SU-DHL-6 (cell line): ENCODE results near the gene PHF14.
"Not testable (repeated sequence)": the region's sequence is repeated elsewhere in the genome, so short reads cannot be mapped to it uniquely, and the experiment has no call there.

Source experiments
- H2AFZ ChIP-seq: fragments of 200-600 bp; sonication (generic); 2 replicates; pipeline ENCODE4 v1.6.1; 2014; ENCODE audit warnings: low read depth, mild to moderate bottlenecking, moderate library complexity, mixed read lengths, antibody characterized with exemption, low read length; ENCODE audit not compliant: severe bottlenecking
- H3F3A ChIP-seq: fragments of 200-600 bp; shearing (Covaris generic); 2 replicates; pipeline ENCODE4 v1.6.0; 2016; ENCODE audit warnings: antibody characterized with exemption, mild to moderate bottlenecking; ENCODE audit not compliant: insufficient read depth
- H3K27ac ChIP-seq: fragments of 200-600 bp; sonication (generic); 2 replicates; pipeline ENCODE4 v1.5.1; 2016; ENCODE audit warnings: low read depth, mild to moderate bottlenecking, low read length, moderate library complexity, mixed read lengths
- H3K27me3 ChIP-seq: fragments of 200-600 bp; sonication (generic), shearing (Covaris generic); 2 replicates; pipeline ENCODE4 v1.6.0; 2014; ENCODE audit warnings: mild to moderate bottlenecking, low read length
- H3K36me3 ChIP-seq: fragments of 200-600 bp; sonication (generic); 2 replicates; pipeline ENCODE4 v1.6.1; 2014; ENCODE audit warnings: mild to moderate bottlenecking, low read length, mixed read lengths
- H3K4me2 ChIP-seq: fragments of 300-600, 200-600 bp; shearing (Covaris generic), sonication (generic); 2 replicates; pipeline ENCODE4 v1.6.0; 2014; ENCODE audit warnings: low read length, low read depth, mild to moderate bottlenecking; ENCODE audit not compliant: poor library complexity, severe bottlenecking
- H3K4me3 ChIP-seq: fragments of 200-600 bp; sonication (generic); 2 replicates; pipeline ENCODE4 v1.5.1; 2014; ENCODE audit warnings: antibody characterized with exemption, low read length, mild to moderate bottlenecking, mixed read lengths; ENCODE audit not compliant: insufficient read depth, poor library complexity, severe bottlenecking
- H3K79me2 ChIP-seq: fragments of 200-600 bp; sonication (generic); 2 replicates; pipeline ENCODE4 v1.6.1; 2014; ENCODE audit warnings: mild to moderate bottlenecking, low read length, moderate library complexity; ENCODE audit not compliant: insufficient read depth
- H3K9ac ChIP-seq: fragments of 200-600 bp; sonication (generic); 2 replicates; pipeline ENCODE4 v1.7.0; 2014; ENCODE audit warnings: mild to moderate bottlenecking, low read length
- H3K9me2 ChIP-seq: fragments of 200-600 bp; sonication (generic); replicated peaks from 2 replicates; pipeline ENCODE4 v1.6.1; 2014; ENCODE audit warnings: low read length; ENCODE audit not compliant: insufficient read depth
- H3K9me3 ChIP-seq: fragments of 200-600 bp; sonication (generic); 2 replicates; pipeline ENCODE4 v1.6.1; 2014; ENCODE audit warnings: low read length, mixed read lengths; ENCODE audit not compliant: insufficient read depth
- H4K20me1 ChIP-seq: fragments of 200-600 bp; sonication (generic); 2 replicates; pipeline ENCODE4 v1.6.1; 2014; ENCODE audit warnings: low read depth, mild to moderate bottlenecking, antibody characterized with exemption, low read length, moderate library complexity, mixed read lengths
- EZH2phosphoT487 ChIP-seq: fragments of 200-600 bp; sonication (generic), shearing (Covaris generic); conservative IDR thresholded peaks from 2 replicates; pipeline ENCODE4 v1.6.1; 2018; ENCODE audit warnings: mild to moderate bottlenecking, antibody characterized with exemption, low read length, moderate library complexity, mixed read lengths
- TF ChIP-seq, protein P1 (sequence below): fragments of 200-600 bp; sonication (generic); IDR thresholded peaks from one replicate; pipeline ENCODE4 v1.5.1; 2017; ENCODE audit warnings: antibody characterized with exemption, mild to moderate bottlenecking, low read length, moderate library complexity; ENCODE audit not compliant: insufficient read depth, poor library complexity, severe bottlenecking

The PHF14 gene, protein sequence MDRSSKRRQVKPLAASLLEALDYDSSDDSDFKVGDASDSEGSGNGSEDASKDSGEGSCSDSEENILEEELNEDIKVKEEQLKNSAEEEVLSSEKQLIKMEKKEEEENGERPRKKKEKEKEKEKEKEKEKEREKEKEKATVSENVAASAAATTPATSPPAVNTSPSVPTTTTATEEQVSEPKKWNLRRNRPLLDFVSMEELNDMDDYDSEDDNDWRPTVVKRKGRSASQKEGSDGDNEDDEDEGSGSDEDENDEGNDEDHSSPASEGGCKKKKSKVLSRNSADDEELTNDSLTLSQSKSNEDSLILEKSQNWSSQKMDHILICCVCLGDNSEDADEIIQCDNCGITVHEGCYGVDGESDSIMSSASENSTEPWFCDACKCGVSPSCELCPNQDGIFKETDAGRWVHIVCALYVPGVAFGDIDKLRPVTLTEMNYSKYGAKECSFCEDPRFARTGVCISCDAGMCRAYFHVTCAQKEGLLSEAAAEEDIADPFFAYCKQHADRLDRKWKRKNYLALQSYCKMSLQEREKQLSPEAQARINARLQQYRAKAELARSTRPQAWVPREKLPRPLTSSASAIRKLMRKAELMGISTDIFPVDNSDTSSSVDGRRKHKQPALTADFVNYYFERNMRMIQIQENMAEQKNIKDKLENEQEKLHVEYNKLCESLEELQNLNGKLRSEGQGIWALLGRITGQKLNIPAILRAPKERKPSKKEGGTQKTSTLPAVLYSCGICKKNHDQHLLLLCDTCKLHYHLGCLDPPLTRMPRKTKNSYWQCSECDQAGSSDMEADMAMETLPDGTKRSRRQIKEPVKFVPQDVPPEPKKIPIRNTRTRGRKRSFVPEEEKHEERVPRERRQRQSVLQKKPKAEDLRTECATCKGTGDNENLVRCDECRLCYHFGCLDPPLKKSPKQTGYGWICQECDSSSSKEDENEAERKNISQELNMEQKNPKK

DNA sequence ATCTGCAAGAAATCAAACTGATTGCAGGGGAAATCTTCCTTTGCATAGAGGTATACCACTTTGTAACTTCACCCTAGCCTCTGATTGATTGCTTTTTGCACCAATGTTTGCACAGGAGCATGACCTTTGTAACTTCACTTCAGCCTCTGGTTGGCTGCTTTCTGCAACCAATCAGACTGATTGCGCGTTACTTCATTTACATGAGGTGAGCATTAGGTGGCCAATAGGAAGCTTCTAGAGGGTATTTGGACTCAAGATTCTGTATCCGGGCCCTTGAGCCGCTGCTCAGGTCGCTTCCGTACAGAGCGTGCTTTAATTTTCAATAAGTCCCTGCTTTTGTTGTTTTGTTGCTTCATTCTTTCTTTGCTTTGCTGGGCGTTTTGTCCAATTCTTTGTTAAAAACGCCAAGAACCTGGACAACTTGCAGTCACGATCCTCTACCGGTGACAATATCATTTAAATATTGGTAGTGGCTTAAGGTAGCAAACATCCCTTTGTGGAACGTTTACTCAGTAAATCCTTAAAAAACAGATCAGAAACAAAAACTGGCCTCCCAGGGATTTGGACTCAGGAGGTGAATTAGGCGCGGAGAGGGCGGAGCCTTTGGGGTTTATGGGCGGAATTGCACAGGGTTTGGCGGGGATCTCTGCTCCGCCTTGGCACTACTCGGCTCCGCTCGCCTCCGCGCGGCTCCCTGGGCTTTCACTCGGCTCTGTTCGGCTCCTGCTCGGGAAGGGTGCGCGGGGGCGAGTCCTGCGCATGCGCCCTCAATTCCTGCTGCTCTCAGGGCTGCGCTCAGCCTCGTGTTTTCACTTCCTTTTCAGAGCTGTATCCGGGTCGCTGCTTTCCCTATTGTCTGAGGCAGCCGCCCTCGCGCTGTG, at the start of gene PHF14:
TSS of gene PHF14 (plus strand) at position 812 of the 881 bp plus-strand sequence. CDS start 452 bp downstream, outside the sequence.
- no peaks in the 10 kb centered on the region for H3K27me3 ChIP-seq
- H3F3A ChIP-seq = peaks cover 30% of the 10 kb centered on the region
- TF ChIP-seq, protein P1, sequence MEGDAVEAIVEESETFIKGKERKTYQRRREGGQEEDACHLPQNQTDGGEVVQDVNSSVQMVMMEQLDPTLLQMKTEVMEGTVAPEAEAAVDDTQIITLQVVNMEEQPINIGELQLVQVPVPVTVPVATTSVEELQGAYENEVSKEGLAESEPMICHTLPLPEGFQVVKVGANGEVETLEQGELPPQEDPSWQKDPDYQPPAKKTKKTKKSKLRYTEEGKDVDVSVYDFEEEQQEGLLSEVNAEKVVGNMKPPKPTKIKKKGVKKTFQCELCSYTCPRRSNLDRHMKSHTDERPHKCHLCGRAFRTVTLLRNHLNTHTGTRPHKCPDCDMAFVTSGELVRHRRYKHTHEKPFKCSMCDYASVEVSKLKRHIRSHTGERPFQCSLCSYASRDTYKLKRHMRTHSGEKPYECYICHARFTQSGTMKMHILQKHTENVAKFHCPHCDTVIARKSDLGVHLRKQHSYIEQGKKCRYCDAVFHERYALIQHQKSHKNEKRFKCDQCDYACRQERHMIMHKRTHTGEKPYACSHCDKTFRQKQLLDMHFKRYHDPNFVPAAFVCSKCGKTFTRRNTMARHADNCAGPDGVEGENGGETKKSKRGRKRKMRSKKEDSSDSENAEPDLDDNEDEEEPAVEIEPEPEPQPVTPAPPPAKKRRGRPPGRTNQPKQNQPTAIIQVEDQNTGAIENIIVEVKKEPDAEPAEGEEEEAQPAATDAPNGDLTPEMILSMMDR = no peak
- TF ChIP-seq EZH2phosphoT487 = no peak
- peak within 1 kb of the TSS; percentile 85 for H3K4me3 ChIP-seq
- H3K9me2 ChIP-seq = no peaks in the 10 kb centered on the region
- H3K36me3 ChIP-seq = peaks cover 33% of the 10 kb centered on the region
- peak within 1 kb of the TSS; percentile 97 for H3K9ac ChIP-seq
- H2AFZ ChIP-seq = peak within 1 kb of the TSS; percentile 95
- peak within 1 kb of the TSS; percentile 92 for H3K27ac ChIP-seq
- H3K79me2 ChIP-seq = peaks cover 46% of the 10 kb centered on the region
- peak within 1 kb of the TSS; percentile 98 for H3K4me2 ChIP-seq
- no peaks in the 10 kb centered on the region; the same call in 1 of the 2 replicates for H3K9me3 ChIP-seq
- H4K20me1 ChIP-seq = no peaks in the 10 kb centered on the region

DNA sequence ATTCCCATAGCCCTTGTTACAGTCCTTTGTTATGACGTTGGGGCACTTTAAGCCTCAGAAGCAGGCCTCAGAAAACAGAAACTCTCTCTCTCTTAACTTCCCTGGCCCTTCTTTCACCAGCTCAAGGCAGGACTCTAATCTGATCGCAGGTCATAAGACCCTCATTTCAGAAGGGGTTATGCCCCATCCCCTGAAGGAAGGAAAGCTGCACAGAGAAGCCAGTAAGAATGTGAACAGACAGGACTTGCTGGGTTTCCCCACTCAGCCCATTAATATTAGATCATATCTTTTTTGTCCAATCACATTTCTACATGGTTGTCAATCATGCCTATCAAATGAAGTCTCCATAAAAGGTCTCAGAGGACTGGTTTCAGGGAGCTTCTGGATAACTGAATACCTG, 49.3 kb upstream of the PHF14 start:
- Histone ChIP-seq H3K4me3 (no peak overlapping the region), H3K9me3 (no peaks in the 10 kb centered on the region), H3K9ac (no peak overlapping the region), H2AFZ (no peak overlapping the region), H4K20me1 (no peaks in the 10 kb centered on the region), H3K27ac (no peak overlapping the region), H3F3A (no peaks in the 10 kb centered on the region), H3K4me2 (no peak overlapping the region), H3K27me3 (no peaks in the 10 kb centered on the region), H3K9me2 (no peaks in the 10 kb centered on the region), H3K36me3 (no peaks in the 10 kb centered on the region), H3K79me2 (no peaks in the 10 kb centered on the region)
- TF ChIP-seq, protein P1 = no peak
- no peak for TF ChIP-seq EZH2phosphoT487

GRCh38 chr7:10928203-10928602, 45.5 kb upstream of the PHF14 start:
- not testable (repeated sequence) for H2AFZ ChIP-seq

More at GRCh38 chr7:10928203-10928602, 45.5 kb upstream of the PHF14 start:
- Histone ChIP-seq H3K36me3 (peaks cover 14% of the 10 kb centered on the region), H3F3A (peaks cover 11% of the 10 kb centered on the region; the same call in 1 of the 2 replicates)
- not testable (repeated sequence) for H3K9me2 ChIP-seq, H3K4me2 ChIP-seq, H3K27ac ChIP-seq, H3K4me3 ChIP-seq, H3K9me3 ChIP-seq, H3K27me3 ChIP-seq, H4K20me1 ChIP-seq, H3K79me2 ChIP-seq, H3K9ac ChIP-seq
